ENCODE data around the gene KPNA5.

GRCh38 chr6:116665464-116665863 is 15.5 kb upstream of the KPNA5 start:
- TF ChIP-seq, protein P1, sequence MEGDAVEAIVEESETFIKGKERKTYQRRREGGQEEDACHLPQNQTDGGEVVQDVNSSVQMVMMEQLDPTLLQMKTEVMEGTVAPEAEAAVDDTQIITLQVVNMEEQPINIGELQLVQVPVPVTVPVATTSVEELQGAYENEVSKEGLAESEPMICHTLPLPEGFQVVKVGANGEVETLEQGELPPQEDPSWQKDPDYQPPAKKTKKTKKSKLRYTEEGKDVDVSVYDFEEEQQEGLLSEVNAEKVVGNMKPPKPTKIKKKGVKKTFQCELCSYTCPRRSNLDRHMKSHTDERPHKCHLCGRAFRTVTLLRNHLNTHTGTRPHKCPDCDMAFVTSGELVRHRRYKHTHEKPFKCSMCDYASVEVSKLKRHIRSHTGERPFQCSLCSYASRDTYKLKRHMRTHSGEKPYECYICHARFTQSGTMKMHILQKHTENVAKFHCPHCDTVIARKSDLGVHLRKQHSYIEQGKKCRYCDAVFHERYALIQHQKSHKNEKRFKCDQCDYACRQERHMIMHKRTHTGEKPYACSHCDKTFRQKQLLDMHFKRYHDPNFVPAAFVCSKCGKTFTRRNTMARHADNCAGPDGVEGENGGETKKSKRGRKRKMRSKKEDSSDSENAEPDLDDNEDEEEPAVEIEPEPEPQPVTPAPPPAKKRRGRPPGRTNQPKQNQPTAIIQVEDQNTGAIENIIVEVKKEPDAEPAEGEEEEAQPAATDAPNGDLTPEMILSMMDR (IDR thresholded peaks at IDR 0.05; ENCODE audit: low read depth, low read length, poor library complexity, severe bottlenecking): no peak
- no peak for TF ChIP-seq EZH2phosphoT487 (IDR thresholded peaks at IDR 0.05; ENCODE audit: borderline replicate concordance, low read length)
